Panc1 (cell line): Measurements from ENCODE around the gene PCDHGA1.

ENCODE experiments used
- POLR2AphosphoS5 ChIP-seq: IDR thresholded peaks from 2 replicates; pipeline ENCODE4 v1.6.1; 2012; ENCODE audit warnings: mild to moderate bottlenecking, low read depth, low read length, moderate library complexity
- SIN3A ChIP-seq: IDR thresholded peaks from 2 replicates; pipeline ENCODE4 v1.6.1; 2012; ENCODE audit warnings: low read depth, mild to moderate bottlenecking, low read length, moderate library complexity, borderline replicate concordance; ENCODE audit not compliant: insufficient read depth
- TCF7L2 ChIP-seq: IDR thresholded peaks from 2 replicates; pipeline ENCODE4 v1.6.1; 2011; ENCODE audit warnings: mild to moderate bottlenecking, low read depth, low read length, inconsistent platforms
- TF ChIP-seq, protein P1 (sequence below): fragments of 450-650 bp; IDR thresholded peaks from 2 replicates; pipeline ENCODE4 v1.5.1; 2017; ENCODE audit warnings: mild to moderate bottlenecking

DNA sequence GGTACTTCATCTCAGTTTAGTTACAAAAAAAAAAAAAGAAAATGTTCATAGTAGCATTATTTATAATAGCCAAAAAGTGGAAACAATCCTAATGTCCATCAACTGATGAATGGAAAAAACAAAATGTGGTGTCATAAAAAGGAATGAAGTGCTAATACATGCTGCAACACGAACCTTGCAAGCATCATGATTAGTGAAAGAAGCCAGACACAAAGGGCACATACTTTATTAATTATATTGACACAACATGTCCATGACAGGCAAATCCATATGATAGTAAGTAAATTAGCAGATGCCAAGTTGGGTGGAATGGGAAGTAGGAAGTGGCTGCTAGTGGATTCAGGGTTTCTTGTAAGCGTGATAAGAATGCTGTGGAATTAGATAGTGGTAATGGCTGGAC lies 212.7 kb downstream of the PCDHGA1 start:
- TF ChIP-seq, protein P1, sequence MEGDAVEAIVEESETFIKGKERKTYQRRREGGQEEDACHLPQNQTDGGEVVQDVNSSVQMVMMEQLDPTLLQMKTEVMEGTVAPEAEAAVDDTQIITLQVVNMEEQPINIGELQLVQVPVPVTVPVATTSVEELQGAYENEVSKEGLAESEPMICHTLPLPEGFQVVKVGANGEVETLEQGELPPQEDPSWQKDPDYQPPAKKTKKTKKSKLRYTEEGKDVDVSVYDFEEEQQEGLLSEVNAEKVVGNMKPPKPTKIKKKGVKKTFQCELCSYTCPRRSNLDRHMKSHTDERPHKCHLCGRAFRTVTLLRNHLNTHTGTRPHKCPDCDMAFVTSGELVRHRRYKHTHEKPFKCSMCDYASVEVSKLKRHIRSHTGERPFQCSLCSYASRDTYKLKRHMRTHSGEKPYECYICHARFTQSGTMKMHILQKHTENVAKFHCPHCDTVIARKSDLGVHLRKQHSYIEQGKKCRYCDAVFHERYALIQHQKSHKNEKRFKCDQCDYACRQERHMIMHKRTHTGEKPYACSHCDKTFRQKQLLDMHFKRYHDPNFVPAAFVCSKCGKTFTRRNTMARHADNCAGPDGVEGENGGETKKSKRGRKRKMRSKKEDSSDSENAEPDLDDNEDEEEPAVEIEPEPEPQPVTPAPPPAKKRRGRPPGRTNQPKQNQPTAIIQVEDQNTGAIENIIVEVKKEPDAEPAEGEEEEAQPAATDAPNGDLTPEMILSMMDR, result no peak
- TF ChIP-seq TCF7L2 (no peak), SIN3A (no peak), POLR2AphosphoS5 (no peak)
